ENCODE measurements around the gene KRT14.
"Not testable (repeated sequence)": the region's sequence is repeated elsewhere in the genome, so short reads cannot be mapped to it uniquely, and the experiment has no call there.

KRT14 gene

GRCh38 chr17:41586863-41587495, at the start of gene KRT14:
TSS of gene KRT14 (minus strand) at chr17:41586895. CDS start at chr17:41586834, 61 bp downstream.
- DNase-seq (ENCODE audit: low spot score), result no peak

GRCh38 chr17:41635121-41636097, 48.7 kb upstream of the KRT14 start:
- DNase-seq (ENCODE audit: low spot score), result no peak

DNA sequence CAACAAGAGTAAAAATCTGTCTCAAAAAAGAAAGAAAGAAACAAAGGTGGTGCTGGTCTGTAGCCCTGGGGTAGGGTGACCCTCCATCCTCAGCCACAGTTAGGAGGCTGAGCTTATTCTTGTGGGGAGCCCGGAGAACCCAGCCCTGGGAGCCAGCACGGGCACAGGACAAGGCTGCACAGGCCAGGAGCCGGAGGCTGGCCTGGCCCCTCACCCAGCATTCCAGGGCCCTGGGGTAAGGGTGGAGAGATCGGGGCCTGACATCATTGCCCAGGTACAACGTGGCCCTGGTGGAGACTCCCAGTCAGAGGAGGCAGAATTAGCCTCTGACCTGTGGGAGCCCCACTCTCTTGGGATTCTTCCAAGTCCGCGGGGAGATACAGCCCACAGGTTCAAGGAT, 47.9 kb upstream of the KRT14 start:
- no peak for DNase-seq (ENCODE audit: low spot score)

DNA sequence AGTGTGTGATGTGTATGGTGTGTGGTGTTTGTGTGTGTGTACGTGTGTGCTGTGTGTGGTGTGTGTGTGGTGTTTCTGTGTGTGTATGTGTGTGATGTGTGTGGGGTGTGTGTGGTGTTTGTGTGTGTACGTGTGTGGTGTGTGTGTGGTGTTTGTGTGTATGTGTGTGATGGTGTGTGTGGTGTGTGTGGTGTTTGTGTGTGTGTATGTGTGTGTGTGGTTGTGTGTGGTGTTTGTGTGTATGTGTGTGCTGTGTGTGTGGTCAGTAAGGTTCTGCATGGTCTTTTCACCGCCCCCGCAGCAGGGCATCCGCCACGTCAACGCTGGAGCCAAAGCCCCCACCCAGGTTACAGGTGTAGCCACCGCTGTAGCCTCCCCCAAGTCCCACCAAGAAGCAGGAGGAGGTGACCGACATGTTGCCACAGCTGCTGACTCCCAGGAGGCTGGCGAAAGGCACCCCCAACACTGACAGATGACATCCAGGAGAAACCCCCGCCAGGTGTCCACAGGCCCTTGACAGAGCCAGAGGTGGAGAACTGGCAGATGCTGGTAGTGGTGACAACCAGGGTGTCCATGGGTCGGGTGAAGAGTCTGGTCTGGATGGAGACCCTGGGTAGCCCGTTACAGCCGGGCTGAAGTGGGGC, 47.0 kb upstream of the KRT14 start:
- DNase-seq (ENCODE audit: low spot score), result no peak

DNA sequence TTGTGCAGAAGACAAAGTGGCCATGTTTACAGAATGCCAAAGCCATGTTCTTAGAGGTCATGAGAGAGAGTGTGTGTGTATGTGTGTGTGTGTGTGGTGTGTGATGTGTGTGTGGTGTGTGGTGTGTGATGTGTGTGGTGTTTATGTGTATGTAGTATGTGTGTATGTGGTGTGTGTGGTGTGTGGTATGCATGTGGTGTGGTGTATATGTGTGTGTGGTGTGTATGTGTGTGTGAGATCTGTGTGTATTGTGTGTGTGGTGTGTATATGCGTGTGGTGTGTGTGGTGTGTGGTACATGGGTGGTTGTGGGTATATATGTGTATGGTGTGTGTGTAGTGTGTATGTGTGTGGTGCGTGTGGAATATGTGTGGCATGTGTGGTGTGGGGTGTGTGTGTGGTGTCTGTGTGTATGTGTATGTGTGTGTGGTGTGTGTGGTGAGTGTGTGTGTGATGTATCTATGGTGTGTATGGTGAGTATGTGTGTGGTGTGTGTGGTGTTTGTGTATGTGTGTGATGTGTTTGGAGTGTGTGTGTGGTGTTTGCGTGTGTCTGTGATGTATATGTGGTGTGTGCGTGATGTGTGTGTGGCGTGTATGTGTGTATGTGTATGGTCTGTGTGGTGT, 45.9 kb upstream of the KRT14 start:
- DNase-seq (ENCODE audit: low spot score), result no peak

- DNase-seq (ENCODE audit: low spot score), result no peak
Measured at GRCh38 chr17:41631898-41632285, 45.2 kb upstream of the KRT14 start.

DNA sequence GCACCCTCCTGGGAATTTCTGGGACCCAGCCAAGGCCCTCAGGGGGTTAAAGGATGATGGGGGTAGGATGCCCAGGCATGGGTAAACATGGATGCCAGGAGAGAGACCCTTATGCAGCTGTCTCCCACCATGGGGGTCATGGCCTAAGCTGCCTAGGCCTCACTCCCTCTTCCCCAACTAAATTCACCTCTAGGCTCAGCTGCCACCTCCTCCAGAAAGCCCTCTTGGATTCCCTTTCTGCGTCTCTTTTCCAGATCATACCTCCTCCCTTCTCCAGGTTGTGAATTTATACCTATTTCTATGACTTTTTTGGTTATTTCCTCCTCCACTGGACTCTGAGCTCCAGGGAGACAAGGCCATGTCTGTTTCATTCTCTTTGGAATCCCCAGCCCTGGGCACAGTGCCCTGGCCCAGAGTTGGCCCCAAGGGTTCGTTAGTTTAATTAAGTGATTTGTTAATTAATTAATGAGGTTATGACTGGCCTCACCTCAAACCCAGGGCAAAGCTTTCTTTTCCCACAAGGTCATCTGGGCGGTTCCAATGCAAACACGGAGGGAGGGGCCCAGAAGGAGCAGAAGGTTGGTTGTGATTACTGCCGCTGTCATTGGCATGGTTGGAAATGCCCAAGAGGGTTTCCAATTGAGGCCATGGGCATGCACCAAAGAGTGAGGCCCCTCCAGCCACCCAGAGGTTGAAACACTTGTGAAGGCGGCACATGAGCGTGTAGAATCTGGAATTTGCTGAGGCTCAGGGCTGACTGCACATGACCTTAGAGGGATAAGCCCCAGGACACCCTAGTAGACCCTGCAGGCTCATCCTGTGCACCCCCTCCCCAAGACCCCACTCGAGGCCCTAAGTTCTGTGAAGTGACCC, 44.6 kb upstream of the KRT14 start:
- no peak for DNase-seq (ENCODE audit: low spot score)

DNA sequence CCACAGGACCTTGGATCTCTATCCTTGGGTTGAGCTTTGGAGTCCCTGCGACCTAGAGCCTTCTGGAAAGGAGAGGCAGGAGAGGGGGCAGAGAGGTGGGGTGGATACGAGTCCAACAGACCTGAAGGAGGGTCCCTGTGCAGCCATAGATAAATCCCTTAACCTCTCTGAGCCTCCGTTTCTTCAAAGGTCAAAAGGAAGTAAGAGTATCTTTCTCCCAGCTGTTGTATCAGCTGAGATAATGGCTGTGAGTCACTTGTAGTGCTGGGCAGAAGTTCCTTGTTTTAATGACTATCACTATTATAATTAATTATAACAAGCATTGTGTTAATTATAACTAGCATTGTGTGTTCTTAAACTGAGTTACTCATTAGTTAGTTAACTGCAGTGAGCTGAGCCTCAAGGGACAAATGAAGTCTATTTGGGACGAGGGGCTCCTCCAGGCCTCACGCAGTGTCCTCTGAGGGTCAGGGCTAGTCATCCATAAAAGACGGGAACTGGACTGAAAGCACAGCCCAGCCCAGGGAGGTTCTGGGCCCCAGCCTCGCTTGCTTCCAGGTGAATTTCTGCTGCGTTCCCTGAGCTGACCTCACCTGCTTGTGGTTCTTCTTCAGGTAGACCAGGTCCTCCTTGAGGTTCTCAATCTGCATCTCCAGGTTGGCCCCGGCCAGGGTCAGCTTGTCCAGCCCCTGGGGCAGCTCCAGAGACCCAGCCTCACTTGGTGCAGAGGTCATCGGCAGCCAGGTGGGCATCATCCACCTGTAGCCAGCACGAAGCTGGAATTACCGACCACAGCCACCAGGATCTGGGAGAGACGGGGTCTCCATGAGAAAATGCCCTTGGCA, 43.4 kb upstream of the KRT14 start:
- no peak for DNase-seq (ENCODE audit: low spot score)

GRCh38 chr17:41629316-41629715, 42.6 kb upstream of the KRT14 start:
- DNase-seq (ENCODE audit: low spot score), result no peak

- not testable (repeated sequence) for DNase-seq (ENCODE audit: low spot score)
Measured at GRCh38 chr17:41628621-41629255, 42.0 kb upstream of the KRT14 start.

DNA sequence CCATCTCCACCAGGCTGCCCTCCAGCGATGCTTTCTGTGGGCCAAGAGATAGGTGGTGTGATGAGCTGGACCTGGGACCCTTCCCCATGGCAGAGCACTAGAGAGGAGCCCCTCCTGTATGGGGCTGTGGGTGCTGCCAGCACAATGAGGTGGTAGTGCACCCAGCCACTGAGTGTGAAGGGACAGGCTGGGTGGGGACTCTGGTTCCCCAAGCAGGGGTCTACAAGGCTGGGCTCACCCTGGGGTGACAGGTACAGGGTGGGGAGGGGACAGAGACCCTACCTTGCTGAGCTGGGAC, 41.3 kb upstream of the KRT14 start:
- not testable (repeated sequence) for DNase-seq (ENCODE audit: low spot score)

DNA sequence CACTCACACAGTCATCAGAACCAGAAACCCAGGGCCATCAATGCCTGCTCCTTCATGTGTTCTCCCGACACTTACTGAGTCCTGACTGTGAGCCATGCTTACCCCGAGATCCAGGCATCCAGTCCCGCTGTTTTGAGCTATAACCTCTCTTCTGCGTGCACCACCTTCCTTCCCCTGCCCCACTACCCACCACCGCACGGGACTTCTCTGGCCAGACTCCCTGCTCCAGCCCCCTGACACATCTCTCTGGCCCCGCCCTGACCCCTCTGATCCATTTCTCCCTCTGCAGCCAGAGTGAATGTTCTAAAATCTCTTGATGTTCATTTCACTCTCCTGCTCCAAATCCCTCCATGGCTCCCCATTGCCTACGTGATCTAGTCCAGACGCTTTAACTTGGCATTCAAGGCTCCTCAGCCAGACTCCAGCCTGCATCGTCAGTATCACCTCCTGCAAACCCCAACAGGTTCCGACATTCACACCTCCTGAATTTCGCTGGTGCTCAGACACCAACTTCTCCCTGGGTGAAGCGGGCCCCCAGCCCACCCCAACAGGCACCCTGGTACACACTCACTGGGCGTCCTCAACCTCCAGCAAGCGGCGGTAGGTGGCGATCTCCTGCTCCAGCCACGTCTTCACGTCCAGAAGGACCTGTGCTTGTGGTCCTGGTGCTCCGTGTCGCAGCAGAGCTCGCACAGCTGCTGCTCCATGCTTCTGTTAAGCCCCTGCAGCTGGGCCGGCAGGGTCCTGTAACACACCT, 40.8 kb upstream of the KRT14 start:
- no peak for DNase-seq (ENCODE audit: low spot score)

GRCh38 chr17:41626914-41627295, 40.2 kb upstream of the KRT14 start:
- DNase-seq (ENCODE audit: low spot score), result not testable (repeated sequence)

- not testable (repeated sequence) for DNase-seq (ENCODE audit: low spot score)
Measured at GRCh38 chr17:41626028-41626913, 39.6 kb upstream of the KRT14 start.

GRCh38 chr17:41625602-41626001, 38.9 kb upstream of the KRT14 start:
- DNase-seq (ENCODE audit: low spot score), result no peak

- no peak for DNase-seq (ENCODE audit: low spot score)
Measured at GRCh38 chr17:41624208-41625101, 37.8 kb upstream of the KRT14 start, which contains the start of gene KRT17. TSS of gene KRT17 (minus strand) at chr17:41624575. CDS start at chr17:41624509, 66 bp downstream.

Measured in HuH-7.5 (cell line).